Bronchial epithelial cell (primary cell): ENCODE data around the gene PADI2. TPM values are rescaled to one million over a fixed set of nuclear protein-coding genes. Genes with fewer than 3 reads are reported as not detected.

Experiments
- DNase-seq: peaks from one replicate; pipeline ENCODE4 v3.0.0-alpha.2; 2010; ENCODE audit warnings: low read depth
- FAIRE-seq: peaks from 2 replicates; lab custom pipeline; 2011; peaks lifted over from hg19 to GRCh38; lab: Jason Lieb, UNC
- H3K27me3 ChIP-seq: 2 replicates; pipeline ENCODE4 v1.5.1; 2011; ENCODE audit warnings: low read length; ENCODE audit not compliant: control insufficient read depth, insufficient read depth
- H3K36me3 ChIP-seq: 2 replicates; pipeline ENCODE4 v1.5.1; 2011; ENCODE audit warnings: low read length; ENCODE audit not compliant: control insufficient read depth, insufficient read depth
- H3K4me3 ChIP-seq: 2 replicates; pipeline ENCODE4 v1.5.1; 2011; ENCODE audit warnings: mild to moderate bottlenecking, low read depth, low read length, control low read depth
- total RNA-seq: library from RNA; depleted of rRNA; stranded (reverse); fragments of >200 nt; gene quantifications from 2 replicates; pipeline ENCODE4 v1.2.1, GENCODE V29; 2014
- TF ChIP-seq, protein P1 (sequence below): IDR thresholded peaks from 2 replicates; pipeline ENCODE4 v1.5.1; 2011; ENCODE audit warnings: mild to moderate bottlenecking, moderate library complexity, low read length, control low read depth, inconsistent platforms; ENCODE audit not compliant: insufficient read depth, severe bottlenecking

Gene PADI2
- total RNA-seq, 1 donor from 2014 or later = 1.3 TPM

DNA sequence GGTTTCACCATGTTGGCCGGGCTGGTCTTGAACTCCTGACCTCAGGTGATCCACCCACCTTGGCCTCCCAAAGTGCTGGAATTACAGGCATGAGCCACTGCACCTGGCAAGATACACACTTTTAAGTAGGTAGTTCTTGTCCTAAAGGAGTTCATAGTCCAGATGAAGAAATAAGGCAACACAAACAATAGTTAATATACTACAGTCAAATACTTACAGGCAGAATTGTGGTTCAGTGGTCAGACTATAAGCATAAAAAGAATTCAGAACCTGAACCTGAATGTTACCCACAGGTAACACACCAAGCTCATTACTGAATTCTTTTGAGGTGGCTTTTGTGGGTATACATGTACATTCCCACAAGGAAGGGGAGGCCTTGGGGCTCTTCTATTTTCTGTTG is 67.2 kb downstream of the PADI2 start:
- Histone ChIP-seq H3K27me3 (no peaks in the 10 kb centered on the region), H3K4me3 (no peak overlapping the region), H3K36me3 (peaks cover 2% of the 10 kb centered on the region)
- DNase-seq (no peak), FAIRE-seq (no peak)
- TF ChIP-seq, protein P1, sequence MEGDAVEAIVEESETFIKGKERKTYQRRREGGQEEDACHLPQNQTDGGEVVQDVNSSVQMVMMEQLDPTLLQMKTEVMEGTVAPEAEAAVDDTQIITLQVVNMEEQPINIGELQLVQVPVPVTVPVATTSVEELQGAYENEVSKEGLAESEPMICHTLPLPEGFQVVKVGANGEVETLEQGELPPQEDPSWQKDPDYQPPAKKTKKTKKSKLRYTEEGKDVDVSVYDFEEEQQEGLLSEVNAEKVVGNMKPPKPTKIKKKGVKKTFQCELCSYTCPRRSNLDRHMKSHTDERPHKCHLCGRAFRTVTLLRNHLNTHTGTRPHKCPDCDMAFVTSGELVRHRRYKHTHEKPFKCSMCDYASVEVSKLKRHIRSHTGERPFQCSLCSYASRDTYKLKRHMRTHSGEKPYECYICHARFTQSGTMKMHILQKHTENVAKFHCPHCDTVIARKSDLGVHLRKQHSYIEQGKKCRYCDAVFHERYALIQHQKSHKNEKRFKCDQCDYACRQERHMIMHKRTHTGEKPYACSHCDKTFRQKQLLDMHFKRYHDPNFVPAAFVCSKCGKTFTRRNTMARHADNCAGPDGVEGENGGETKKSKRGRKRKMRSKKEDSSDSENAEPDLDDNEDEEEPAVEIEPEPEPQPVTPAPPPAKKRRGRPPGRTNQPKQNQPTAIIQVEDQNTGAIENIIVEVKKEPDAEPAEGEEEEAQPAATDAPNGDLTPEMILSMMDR = no peak

DNA sequence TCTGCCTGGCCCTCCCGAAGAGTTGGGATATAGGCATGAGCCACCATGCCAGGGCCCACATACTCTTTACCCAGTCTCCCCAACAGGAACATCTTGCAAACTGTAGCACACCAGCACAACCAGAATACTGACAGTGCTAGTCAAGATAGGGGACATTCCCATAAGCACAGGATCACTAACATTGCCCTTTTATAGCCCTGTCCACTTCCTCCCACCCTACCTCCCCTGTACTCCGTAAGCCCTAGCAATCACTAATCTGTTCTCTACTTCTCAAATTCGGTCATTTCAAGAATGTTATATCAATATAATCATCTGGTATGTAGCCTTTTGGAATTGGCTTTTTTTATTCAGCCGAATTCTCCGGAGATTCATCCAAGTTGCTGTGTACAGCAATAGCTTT is 71.3 kb downstream of the PADI2 start:
- FAIRE-seq (no peak), DNase-seq (no peak)
- TF ChIP-seq, protein P1 = no peak
- Histone ChIP-seq H3K36me3 (peaks cover 9% of the 10 kb centered on the region), H3K27me3 (no peaks in the 10 kb centered on the region), H3K4me3 (no peak overlapping the region)

DNA sequence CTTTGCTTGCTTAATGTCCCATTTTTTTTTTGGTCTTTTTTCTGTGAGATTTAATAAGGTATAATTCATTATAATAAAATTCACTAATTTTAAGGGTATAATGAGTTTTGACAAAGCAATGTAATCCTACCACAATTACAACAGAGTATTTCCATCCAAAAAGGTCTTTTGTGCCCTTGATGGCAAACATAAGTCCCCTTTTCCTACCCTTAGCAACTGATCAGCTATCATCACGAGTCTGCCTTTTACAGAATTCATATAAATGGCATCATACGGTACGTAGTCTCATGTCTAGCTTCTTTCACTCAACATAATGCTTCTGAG is 73.0 kb downstream of the PADI2 start:
- DNase-seq (no peak), FAIRE-seq (no peak)
- Histone ChIP-seq H3K4me3 (no peak overlapping the region), H3K27me3 (no peaks in the 10 kb centered on the region), H3K36me3 (peaks cover 11% of the 10 kb centered on the region)
- TF ChIP-seq, protein P1 = no peak

DNA sequence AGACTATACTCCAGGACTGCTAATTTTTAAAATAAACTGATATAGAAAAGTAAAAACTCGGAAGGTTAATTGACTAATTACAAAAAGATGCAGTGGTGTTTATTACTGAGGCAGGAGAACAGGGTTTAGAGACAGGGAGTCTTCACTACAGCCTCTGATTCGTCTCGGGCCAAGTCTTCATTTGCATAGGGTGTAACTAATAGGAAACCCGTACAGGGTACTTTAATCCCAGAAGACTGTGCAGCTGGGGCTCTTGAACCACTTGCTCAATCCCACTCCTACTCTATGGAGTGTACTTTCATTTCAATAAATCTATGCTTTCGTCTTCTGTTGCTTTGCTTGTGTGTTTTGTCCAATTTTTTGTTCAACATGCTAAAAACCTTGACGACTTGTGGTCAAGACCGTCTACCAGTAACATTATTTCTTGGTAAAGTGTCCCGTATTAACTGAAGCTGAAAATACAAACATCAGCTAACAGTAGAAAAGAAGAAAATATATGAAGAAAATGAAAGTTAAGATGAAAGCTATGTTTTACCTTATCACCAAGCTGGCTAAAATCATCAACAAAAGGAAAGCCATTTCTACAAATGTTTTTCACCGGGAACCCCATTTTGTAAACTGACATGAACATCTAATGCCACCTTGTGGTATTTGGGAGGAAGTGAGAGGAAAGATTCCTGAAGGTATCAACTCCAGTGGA is 73.5 kb downstream of the PADI2 start:
- FAIRE-seq = no peak
- no peaks in the 10 kb centered on the region for H3K27me3 ChIP-seq
- TF ChIP-seq, protein P1 = peak; percentile 59
- H3K4me3 ChIP-seq = no peak overlapping the region
- H3K36me3 ChIP-seq = peaks cover 11% of the 10 kb centered on the region
- DNase-seq = peak; percentile 67

DNA sequence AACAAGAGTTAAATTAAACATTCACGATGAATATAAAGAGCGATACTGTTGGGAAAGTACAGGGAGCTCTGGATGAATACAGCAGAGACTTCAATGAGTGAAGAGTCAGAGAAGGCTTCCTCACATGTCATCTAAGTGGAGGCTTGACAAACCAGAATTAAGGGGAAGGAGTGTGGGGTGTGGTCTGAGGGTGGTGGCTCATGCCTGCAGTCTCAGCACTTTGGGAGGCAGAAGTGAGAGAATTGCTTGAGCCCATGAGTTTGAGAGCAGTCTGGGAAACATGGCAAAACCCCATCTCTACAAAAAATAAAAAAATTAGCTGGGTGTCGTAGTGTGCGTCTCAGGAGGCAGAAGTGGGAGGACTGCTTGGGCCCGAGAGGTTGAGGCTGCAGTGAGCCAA is 74.1 kb downstream of the PADI2 start:
- no peaks in the 10 kb centered on the region for H3K27me3 ChIP-seq
- peaks cover 11% of the 10 kb centered on the region for H3K36me3 ChIP-seq
- no peak overlapping the region for H3K4me3 ChIP-seq
- DNase-seq = peak; percentile 34
- TF ChIP-seq, protein P1 = no peak
- FAIRE-seq = no peak

DNA sequence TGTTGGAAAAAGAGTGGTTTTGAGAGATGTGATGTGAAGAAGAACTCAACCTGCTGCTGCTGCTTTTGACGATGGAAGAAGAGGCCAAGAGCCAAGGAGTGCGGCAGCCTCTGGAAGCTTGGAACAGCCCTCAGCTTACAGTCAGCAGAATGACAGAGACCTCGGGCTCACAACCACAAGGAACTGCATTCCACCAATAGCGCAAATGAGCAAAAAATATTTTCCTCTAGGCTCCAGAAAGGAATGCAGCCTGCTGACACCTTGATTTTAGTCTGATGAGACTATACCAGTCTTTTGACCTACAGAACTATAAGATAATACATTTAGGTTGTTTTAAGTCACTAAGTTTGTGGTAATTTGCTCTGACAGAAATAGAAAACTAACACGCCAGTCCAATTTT is 75.6 kb downstream of the PADI2 start:
- no peaks in the 10 kb centered on the region for H3K27me3 ChIP-seq
- TF ChIP-seq, protein P1 = no peak
- H3K36me3 ChIP-seq = peaks cover 12% of the 10 kb centered on the region
- no peak for DNase-seq
- FAIRE-seq = no peak
- H3K4me3 ChIP-seq = no peak overlapping the region
